Vagina (tissue), 2 donors: ENCODE results near the gene PFKM. TPM values are rescaled to one million over a fixed set of nuclear protein-coding genes. Genes with fewer than 3 reads are reported as not detected.

Experiments used
- DNase-seq, 2 donors: peaks; one replicate each; pipeline ENCODE4 v3.0.0-alpha.2; 2017; ENCODE audit errors: extremely low spot score in 2 of 2
- H3K27ac ChIP-seq: fragments of 200-600 bp; sonication (generic); one replicate; pipeline ENCODE4 v1.5.1; 2019
- H3K27me3 ChIP-seq: fragments of 200-600 bp; sonication (generic); one replicate; pipeline ENCODE4 v1.5.1; 2019
- H3K36me3 ChIP-seq, 2 donors: fragments of 200-600 bp; sonication (generic); one replicate each; pipeline ENCODE4 v1.5.1; 2017 to 2019
- H3K4me1 ChIP-seq: fragments of 200-600 bp; sonication (generic); one replicate; pipeline ENCODE4 v1.5.1; 2019
- H3K4me3 ChIP-seq, 2 donors: fragments of 200-600 bp; sonication (generic); 1 replicate in 1 of 2; 2 replicates in 1 of 2; pipeline ENCODE4 v1.5.1; 2016 to 2019
- H3K9me3 ChIP-seq: fragments of 200-600 bp; sonication (generic); one replicate; pipeline ENCODE4 v1.5.1; 2019
- CTCF ChIP-seq, 3 experiments: fragments of 450-650 bp in 2 of 3; fragments of 200-600 bp in 1 of 3; sonication (generic) in 1 of 3; IDR thresholded peaks; one replicate each; pipeline ENCODE4 v1.5.1; 2017 to 2019; ENCODE audit warnings: antibody characterized with exemption in 3 of 3, mild to moderate bottlenecking in 2 of 3, moderate library complexity in 2 of 3
- POLR2A ChIP-seq, 2 donors: fragments of 450-650 bp; IDR thresholded peaks; one replicate each; pipeline ENCODE4 v1.6.1; 2017; ENCODE audit warnings: antibody characterized with exemption in 2 of 2, mild to moderate bottlenecking in 2 of 2, moderate library complexity in 2 of 2
- POLR2AphosphoS5 ChIP-seq, 2 donors: sonication (generic); formaldehyde crosslinking; IDR thresholded peaks; one replicate each; pipeline ENCODE4 v1.9.0; 2017; ENCODE audit warnings: antibody characterized with exemption in 2 of 2, mild to moderate bottlenecking in 2 of 2, low read depth in 1 of 2; ENCODE audit not compliant: insufficient read depth in 1 of 2
- intact Hi-C: fragments of 100-400 bp; cut with DNase I; formaldehyde crosslinking; loops from one replicate; pipeline ENCODE4 v1.15.1; 2023
- total RNA-seq: library from RNA; depleted of rRNA; stranded (reverse); fragments of >200 nt; gene quantifications from one replicate; pipeline ENCODE4 v1.2.3, GENCODE V29; 2016

The PFKM gene
- total RNA-seq, 1 donor from 2014 or later = 29.0 TPM

DNA sequence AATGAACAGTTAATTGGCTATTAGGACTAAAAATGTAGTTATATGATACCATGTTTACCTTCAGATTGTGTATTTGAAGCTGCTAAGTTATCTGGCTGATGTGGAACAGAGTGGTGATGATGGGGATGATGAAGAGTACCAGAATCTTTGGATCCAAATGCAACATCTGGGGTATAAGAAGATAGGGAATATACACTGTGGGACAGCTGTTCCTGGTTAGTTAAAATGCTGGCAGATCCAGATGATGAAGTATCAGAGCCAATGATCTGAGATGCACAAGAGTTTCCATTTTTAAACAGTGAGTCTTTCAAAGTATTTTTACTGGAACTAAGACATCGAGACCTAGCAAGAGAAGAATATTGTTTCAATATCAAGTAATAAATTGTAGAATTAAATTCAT, 44.9 kb upstream of the PFKM start:
- H3K4me3 ChIP-seq = no peak overlapping the region
- peaks cover 0 to 33% of the 10 kb centered on the region in 2 donors for H3K36me3 ChIP-seq
- TF ChIP-seq POLR2A (IDR thresholded peaks at IDR 0.05) = no peak
- no peak for TF ChIP-seq POLR2AphosphoS5 (IDR thresholded peaks at IDR 0.05; ENCODE audit: insufficient read depth in 1 of 2, low read depth in 1 of 2)
- no peak for TF ChIP-seq CTCF (IDR thresholded peaks at IDR 0.05)

DNA sequence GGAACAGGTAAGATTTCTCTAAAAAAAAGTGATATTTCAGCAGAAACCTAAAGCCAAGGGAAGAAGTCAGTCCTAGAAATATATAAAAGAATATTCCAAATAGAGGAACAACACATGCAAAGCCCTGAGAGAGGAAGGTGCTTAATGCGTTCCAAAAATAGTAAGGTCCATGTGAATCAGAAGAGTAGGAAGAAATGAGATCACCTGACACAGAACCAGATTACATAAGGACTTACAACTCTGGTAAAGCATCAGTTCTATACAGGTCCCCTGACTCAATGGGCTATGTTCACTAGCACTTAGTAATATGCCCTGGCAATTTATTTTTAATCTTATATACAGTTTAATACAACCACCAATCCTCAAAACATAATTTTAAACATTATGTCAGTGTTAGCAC, 43.3 kb upstream of the PFKM start:
- peaks cover 0 to 22% of the 10 kb centered on the region in 2 donors for H3K36me3 ChIP-seq

More for the DNA sequence above, 44.9 kb upstream of the PFKM start:
- Histone ChIP-seq H3K4me1 (no peaks in the 10 kb centered on the region), H3K27me3 (no peaks in the 10 kb centered on the region), H3K9me3 (no peaks in the 10 kb centered on the region), H3K27ac (no peak overlapping the region)
- intact Hi-C loops = no loop called here
- DNase-seq = no peak

DNA sequence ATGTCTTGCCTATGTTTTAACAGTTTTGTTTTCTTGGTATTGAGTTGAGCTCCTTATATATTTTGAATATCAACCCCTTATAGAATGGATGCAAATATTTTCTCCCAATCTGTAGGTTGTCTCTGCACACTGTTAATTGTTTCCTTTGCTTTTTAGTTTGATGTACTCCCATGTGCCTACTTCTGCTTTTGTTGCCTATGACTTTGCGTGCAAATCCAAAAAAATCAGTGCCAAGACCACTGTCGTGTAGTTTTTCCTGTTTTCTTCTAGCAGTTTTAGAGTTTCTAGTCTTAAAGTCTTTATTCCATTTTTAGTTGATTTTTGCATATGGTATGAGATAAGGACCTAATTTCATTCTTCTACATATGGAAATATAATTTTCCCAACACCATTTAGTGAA, 42.1 kb upstream of the PFKM start:
- no peak overlapping the region for H3K4me3 ChIP-seq
- TF ChIP-seq POLR2A (IDR thresholded peaks at IDR 0.05) (no peak), CTCF (IDR thresholded peaks at IDR 0.05) (no peak), POLR2AphosphoS5 (IDR thresholded peaks at IDR 0.05; ENCODE audit: insufficient read depth in 1 of 2, low read depth in 1 of 2) (no peak)
- intact Hi-C loops = no loop called here
- DNase-seq = no peak
- peaks cover 0 to 13% of the 10 kb centered on the region in 2 donors for H3K36me3 ChIP-seq
- H3K9me3 ChIP-seq = no peaks in the 10 kb centered on the region
- H3K4me1 ChIP-seq = no peaks in the 10 kb centered on the region
- H3K27ac ChIP-seq = no peak overlapping the region
- H3K27me3 ChIP-seq = no peaks in the 10 kb centered on the region

More for the DNA sequence above, 43.3 kb upstream of the PFKM start:
- no peak overlapping the region for H3K27ac ChIP-seq
- H3K9me3 ChIP-seq = no peaks in the 10 kb centered on the region
- intact Hi-C loops = no loop called here
- H3K27me3 ChIP-seq = no peaks in the 10 kb centered on the region
- TF ChIP-seq POLR2A (IDR thresholded peaks at IDR 0.05) = no peak
- TF ChIP-seq CTCF (IDR thresholded peaks at IDR 0.05) = no peak
- no peak for TF ChIP-seq POLR2AphosphoS5 (IDR thresholded peaks at IDR 0.05; ENCODE audit: insufficient read depth in 1 of 2, low read depth in 1 of 2)
- no peak overlapping the region for H3K4me3 ChIP-seq
- no peaks in the 10 kb centered on the region for H3K4me1 ChIP-seq
- DNase-seq = no peak

DNA sequence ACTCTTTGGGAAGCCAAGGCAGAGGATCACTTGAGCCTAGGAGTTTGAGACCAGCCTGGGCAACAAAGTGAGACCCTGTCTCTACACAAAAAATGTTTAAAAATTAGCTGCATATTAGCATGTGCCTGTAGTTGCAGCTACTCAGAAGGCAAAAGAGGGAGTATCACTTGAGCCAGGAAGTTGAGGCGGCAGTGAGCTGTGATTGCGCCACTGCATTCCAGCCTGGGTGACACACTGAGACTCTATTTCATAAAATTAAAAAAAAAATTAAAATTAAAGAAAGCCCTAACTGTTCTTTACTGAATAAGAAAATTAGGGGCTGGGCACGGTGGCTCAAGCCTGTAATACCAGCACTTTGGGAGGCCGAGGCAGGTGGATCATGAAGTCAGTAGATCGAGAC, 40.3 kb upstream of the PFKM start:
- Histone ChIP-seq H3K4me1 (no peaks in the 10 kb centered on the region), H3K4me3 (no peak overlapping the region), H3K27ac (no peak overlapping the region), H3K9me3 (no peaks in the 10 kb centered on the region), H3K27me3 (no peaks in the 10 kb centered on the region), H3K36me3 (peaks cover 0 to 20% of the 10 kb centered on the region in 2 donors)
- DNase-seq = no peak
- intact Hi-C loops = no loop called here
- TF ChIP-seq POLR2AphosphoS5 (IDR thresholded peaks at IDR 0.05; ENCODE audit: insufficient read depth in 1 of 2, low read depth in 1 of 2) (no peak), CTCF (IDR thresholded peaks at IDR 0.05) (no peak), POLR2A (IDR thresholded peaks at IDR 0.05) (no peak)

DNA sequence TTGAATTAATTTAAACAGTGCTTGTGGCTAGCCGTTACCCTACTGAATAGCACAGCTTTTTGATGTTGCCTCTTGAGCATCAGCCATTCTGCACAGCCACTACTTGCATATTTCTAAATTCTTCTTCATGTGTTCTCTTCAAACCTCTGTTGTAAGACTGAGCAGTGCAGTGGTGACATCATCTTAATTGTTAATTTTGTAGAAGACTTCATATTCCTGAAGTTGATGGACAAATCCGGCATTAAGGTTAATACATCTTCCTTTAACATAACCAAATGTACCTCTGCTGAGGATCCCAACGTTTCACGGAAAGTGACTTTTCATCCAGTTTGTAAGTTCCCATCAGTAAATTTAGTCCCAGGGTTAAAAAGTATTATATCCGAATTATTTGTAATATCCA, 38.9 kb upstream of the PFKM start:
- no peaks in the 10 kb centered on the region for H3K9me3 ChIP-seq
- H3K27me3 ChIP-seq = no peaks in the 10 kb centered on the region
- H3K4me3 ChIP-seq = no peak overlapping the region
- H3K4me1 ChIP-seq = no peaks in the 10 kb centered on the region
- intact Hi-C loops = no loop called here
- no peak overlapping the region for H3K27ac ChIP-seq
- DNase-seq = no peak
- peaks cover 0 to 20% of the 10 kb centered on the region in 2 donors for H3K36me3 ChIP-seq
- TF ChIP-seq CTCF (IDR thresholded peaks at IDR 0.05) (no peak), POLR2A (IDR thresholded peaks at IDR 0.05) (no peak), POLR2AphosphoS5 (IDR thresholded peaks at IDR 0.05; ENCODE audit: insufficient read depth in 1 of 2, low read depth in 1 of 2) (no peak)
